HepG2 (cell line): Measurements from ENCODE around the gene HSF2BP. TPM values are rescaled to one million over a fixed set of nuclear protein-coding genes. Genes with fewer than 3 reads are reported as not detected.

Experiments
- CHD2 ChIP-seq: IDR thresholded peaks from 2 replicates; pipeline ENCODE4 v1.6.1; 2011; ENCODE audit warnings: low read depth, low read length, improper control_type of control experiment
- ETV5 ChIP-seq: IDR thresholded peaks from 2 replicates; pipeline ENCODE4 v1.6.1; 2018; ENCODE audit warnings: missing biosample characterization, missing genetic modification reagents, inconsistent platforms, borderline replicate concordance
- KAT8 ChIP-seq: IDR thresholded peaks from 2 replicates; pipeline ENCODE4 v1.6.1; 2016; ENCODE audit warnings: missing genetic modification reagents, missing compliant biosample characterization
- KLF12 ChIP-seq: sonication (generic); formaldehyde crosslinking; IDR thresholded peaks from 2 replicates; pipeline ENCODE4 v1.4.0; 2020; ENCODE audit warnings: missing genetic modification reagents, borderline replicate concordance
- MED1 ChIP-seq: sonication (generic); formaldehyde crosslinking; IDR thresholded peaks from 2 replicates; pipeline ENCODE4 v1.4.0; 2020; ENCODE audit warnings: missing genetic modification reagents
- SAP130 ChIP-seq: IDR thresholded peaks from 2 replicates; pipeline ENCODE4 v1.6.1; 2016; ENCODE audit warnings: low read depth
- TEAD2 ChIP-seq: sonication (generic); formaldehyde crosslinking; IDR thresholded peaks from 2 replicates; pipeline ENCODE4 v1.9.0; 2021; ENCODE audit warnings: missing genetic modification reagents
- ZNF263 ChIP-seq: sonication (generic); formaldehyde crosslinking; IDR thresholded peaks from 2 replicates; pipeline ENCODE4 v1.4.0; 2020; ENCODE audit warnings: missing genetic modification reagents
- ZNF264 ChIP-seq: sonication (generic); formaldehyde crosslinking; IDR thresholded peaks from 2 replicates; pipeline ENCODE4 v1.4.0; 2020; ENCODE audit warnings: missing genetic modification reagents
- ZNF331 ChIP-seq: sonication (generic); formaldehyde crosslinking; IDR thresholded peaks from 2 replicates; pipeline ENCODE4 v1.4.0; 2020; ENCODE audit warnings: missing genetic modification reagents
- ZNF556 ChIP-seq: sonication (generic); formaldehyde crosslinking; IDR thresholded peaks from 2 replicates; pipeline ENCODE4 v1.4.0; 2020; ENCODE audit warnings: mild to moderate bottlenecking, missing genetic modification reagents, borderline replicate concordance
- ZNF749 ChIP-seq: sonication (generic); formaldehyde crosslinking; IDR thresholded peaks from 2 replicates; pipeline ENCODE4 v1.8.0; 2022; ENCODE audit warnings: mild to moderate bottlenecking, missing genetic modification reagents, moderate library complexity, borderline replicate concordance
- polyA plus RNA-seq, 8 experiments: library from polyadenylated mRNA; depleted of rRNA in 3 of 8; stranded (reverse) in 7 of 8; unstranded in 1 of 8; fragments of >200 nt; fragmentation: Illumina TruSeq in 4 of 8; extraction: Trizol in 4 of 8; gene quantifications; 2 replicates each; pipeline versions ENCODE4 v1.2.1 to v1.2.3, GENCODE V29; 2011 to 2016; ENCODE audit warnings: low read depth in 4 of 8, missing spikeins in 1 of 8, mixed read lengths in 1 of 8; ENCODE audit not compliant: insufficient read depth in 1 of 8
- total RNA-seq, 5 experiments: library from RNA; depleted of rRNA; stranded (reverse); fragments of >200 nt; fragmentation: Illumina TruSeq; extraction: Trizol; gene quantifications; 2 replicates each; pipeline ENCODE4 v1.2.3, GENCODE V29; 2016; ENCODE audit warnings: low read depth in 1 of 5
- TF ChIP-seq, protein P1 (sequence below), 2 experiments: sonication (generic) in 1 of 2; formaldehyde crosslinking in 1 of 2; IDR thresholded peaks; 2 replicates each; pipeline versions ENCODE4 v1.4.0 to v1.6.1; 2018 to 2020; ENCODE audit warnings: missing genetic modification reagents in 2 of 2, borderline replicate concordance in 1 of 2, low read depth in 1 of 2, mild to moderate bottlenecking in 1 of 2, missing biosample characterization in 1 of 2
- TF ChIP-seq, protein P2 (sequence below): sonication (generic); formaldehyde crosslinking; IDR thresholded peaks from 2 replicates; pipeline ENCODE4 v1.4.0; 2020; ENCODE audit warnings: missing genetic modification reagents
- TF ChIP-seq, protein P3 (sequence below): sonication (generic); formaldehyde crosslinking; IDR thresholded peaks from 2 replicates; pipeline ENCODE4 v1.8.0; 2022; ENCODE audit warnings: mild to moderate bottlenecking, missing genetic modification reagents; ENCODE audit not compliant: insufficient replicate concordance
- TF ChIP-seq, protein P4 (sequence below): sonication (generic); formaldehyde crosslinking; IDR thresholded peaks from 2 replicates; pipeline ENCODE4 v1.4.0; 2020; ENCODE audit warnings: missing genetic modification reagents
- TF ChIP-seq, protein P5 (sequence below): sonication (generic); formaldehyde crosslinking; IDR thresholded peaks from 2 replicates; pipeline ENCODE4 v1.4.0; 2020; ENCODE audit warnings: missing genetic modification reagents

HSF2BP gene
- total and polyA plus RNA-seq, 2 of the 13 experiments (the other 11 are each of a cell fraction or from before 2014, with no cell fraction given) = 0.67 to 2.2 TPM

DNA sequence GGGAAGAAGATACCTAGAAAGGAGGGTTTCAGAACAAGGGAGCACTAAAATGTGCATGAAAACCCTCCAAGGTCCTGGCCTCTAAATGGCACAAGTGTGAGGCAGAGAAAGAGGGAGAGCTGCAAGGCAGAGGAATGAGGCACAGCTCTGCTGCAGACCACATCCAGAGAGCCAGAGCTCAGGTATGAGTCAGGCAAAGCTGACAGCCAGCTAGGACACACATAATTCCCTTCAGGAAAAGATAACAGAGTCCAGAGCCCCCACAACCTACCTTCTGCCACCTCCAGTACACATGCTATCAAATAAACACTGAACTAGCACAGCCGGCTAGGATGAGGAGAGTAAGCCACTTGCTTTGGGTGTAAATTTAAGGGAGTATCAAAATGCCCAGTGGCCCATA lies 62.2 kb downstream of the HSF2BP start (continued):
- TF ChIP-seq, protein P1, sequence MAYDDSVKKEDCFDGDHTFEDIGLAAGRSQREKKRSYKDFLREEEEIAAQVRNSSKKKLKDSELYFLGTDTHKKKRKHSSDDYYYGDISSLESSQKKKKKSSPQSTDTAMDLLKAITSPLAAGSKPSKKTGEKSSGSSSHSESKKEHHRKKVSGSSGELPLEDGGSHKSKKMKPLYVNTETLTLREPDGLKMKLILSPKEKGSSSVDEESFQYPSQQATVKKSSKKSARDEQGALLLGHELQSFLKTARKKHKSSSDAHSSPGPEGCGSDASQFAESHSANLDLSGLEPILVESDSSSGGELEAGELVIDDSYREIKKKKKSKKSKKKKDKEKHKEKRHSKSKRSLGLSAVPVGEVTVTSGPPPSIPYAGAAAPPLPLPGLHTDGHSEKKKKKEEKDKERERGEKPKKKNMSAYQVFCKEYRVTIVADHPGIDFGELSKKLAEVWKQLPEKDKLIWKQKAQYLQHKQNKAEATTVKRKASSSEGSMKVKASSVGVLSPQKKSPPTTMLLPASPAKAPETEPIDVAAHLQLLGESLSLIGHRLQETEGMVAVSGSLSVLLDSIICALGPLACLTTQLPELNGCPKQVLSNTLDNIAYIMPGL (CRISPR knock-in tag; IDR thresholded peaks at IDR 0.05; ENCODE audit: borderline replicate concordance in 1 of 2, low read depth in 1 of 2) = 0 out of 4 replicates have a peak, but pooled peaks of 1 of the 2 experiments have one; percentile 29
- TF ChIP-seq ZNF263 (no peak), ETV5 (CRISPR knock-in tag) (no peak), ZNF331 (CRISPR knock-in tag) (peak; percentile 16; the same call in 1 of the 2 replicates), ZNF749 (no peak), KLF12 (CRISPR knock-in tag) (no peak), SAP130 (peak; percentile 51; the same call in 1 of the 2 replicates), ZNF556 (CRISPR knock-in tag) (0 out of 2 replicates have a peak, but pooled peaks have one; percentile 29), KAT8 (no peak), TEAD2 (CRISPR knock-in tag) (no peak), CHD2 (no peak), ZNF264 (CRISPR knock-in tag) (0 out of 2 replicates have a peak, but pooled peaks have one; percentile 15), MED1 (CRISPR knock-in tag) (peak; percentile 53; the same call in 1 of the 2 replicates)
- TF ChIP-seq, protein P2, sequence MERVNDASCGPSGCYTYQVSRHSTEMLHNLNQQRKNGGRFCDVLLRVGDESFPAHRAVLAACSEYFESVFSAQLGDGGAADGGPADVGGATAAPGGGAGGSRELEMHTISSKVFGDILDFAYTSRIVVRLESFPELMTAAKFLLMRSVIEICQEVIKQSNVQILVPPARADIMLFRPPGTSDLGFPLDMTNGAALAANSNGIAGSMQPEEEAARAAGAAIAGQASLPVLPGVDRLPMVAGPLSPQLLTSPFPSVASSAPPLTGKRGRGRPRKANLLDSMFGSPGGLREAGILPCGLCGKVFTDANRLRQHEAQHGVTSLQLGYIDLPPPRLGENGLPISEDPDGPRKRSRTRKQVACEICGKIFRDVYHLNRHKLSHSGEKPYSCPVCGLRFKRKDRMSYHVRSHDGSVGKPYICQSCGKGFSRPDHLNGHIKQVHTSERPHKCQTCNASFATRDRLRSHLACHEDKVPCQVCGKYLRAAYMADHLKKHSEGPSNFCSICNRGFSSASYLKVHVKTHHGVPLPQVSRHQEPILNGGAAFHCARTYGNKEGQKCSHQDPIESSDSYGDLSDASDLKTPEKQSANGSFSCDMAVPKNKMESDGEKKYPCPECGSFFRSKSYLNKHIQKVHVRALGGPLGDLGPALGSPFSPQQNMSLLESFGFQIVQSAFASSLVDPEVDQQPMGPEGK = peak; percentile 65; the same call in 1 of the 2 replicates
- TF ChIP-seq, protein P3, sequence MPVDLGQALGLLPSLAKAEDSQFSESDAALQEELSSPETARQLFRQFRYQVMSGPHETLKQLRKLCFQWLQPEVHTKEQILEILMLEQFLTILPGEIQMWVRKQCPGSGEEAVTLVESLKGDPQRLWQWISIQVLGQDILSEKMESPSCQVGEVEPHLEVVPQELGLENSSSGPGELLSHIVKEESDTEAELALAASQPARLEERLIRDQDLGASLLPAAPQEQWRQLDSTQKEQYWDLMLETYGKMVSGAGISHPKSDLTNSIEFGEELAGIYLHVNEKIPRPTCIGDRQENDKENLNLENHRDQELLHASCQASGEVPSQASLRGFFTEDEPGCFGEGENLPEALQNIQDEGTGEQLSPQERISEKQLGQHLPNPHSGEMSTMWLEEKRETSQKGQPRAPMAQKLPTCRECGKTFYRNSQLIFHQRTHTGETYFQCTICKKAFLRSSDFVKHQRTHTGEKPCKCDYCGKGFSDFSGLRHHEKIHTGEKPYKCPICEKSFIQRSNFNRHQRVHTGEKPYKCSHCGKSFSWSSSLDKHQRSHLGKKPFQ (CRISPR knock-in tag) = no peak
- TF ChIP-seq, protein P4, sequence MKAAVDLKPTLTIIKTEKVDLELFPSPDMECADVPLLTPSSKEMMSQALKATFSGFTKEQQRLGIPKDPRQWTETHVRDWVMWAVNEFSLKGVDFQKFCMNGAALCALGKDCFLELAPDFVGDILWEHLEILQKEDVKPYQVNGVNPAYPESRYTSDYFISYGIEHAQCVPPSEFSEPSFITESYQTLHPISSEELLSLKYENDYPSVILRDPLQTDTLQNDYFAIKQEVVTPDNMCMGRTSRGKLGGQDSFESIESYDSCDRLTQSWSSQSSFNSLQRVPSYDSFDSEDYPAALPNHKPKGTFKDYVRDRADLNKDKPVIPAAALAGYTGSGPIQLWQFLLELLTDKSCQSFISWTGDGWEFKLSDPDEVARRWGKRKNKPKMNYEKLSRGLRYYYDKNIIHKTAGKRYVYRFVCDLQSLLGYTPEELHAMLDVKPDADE = no peak
- TF ChIP-seq, protein P5, sequence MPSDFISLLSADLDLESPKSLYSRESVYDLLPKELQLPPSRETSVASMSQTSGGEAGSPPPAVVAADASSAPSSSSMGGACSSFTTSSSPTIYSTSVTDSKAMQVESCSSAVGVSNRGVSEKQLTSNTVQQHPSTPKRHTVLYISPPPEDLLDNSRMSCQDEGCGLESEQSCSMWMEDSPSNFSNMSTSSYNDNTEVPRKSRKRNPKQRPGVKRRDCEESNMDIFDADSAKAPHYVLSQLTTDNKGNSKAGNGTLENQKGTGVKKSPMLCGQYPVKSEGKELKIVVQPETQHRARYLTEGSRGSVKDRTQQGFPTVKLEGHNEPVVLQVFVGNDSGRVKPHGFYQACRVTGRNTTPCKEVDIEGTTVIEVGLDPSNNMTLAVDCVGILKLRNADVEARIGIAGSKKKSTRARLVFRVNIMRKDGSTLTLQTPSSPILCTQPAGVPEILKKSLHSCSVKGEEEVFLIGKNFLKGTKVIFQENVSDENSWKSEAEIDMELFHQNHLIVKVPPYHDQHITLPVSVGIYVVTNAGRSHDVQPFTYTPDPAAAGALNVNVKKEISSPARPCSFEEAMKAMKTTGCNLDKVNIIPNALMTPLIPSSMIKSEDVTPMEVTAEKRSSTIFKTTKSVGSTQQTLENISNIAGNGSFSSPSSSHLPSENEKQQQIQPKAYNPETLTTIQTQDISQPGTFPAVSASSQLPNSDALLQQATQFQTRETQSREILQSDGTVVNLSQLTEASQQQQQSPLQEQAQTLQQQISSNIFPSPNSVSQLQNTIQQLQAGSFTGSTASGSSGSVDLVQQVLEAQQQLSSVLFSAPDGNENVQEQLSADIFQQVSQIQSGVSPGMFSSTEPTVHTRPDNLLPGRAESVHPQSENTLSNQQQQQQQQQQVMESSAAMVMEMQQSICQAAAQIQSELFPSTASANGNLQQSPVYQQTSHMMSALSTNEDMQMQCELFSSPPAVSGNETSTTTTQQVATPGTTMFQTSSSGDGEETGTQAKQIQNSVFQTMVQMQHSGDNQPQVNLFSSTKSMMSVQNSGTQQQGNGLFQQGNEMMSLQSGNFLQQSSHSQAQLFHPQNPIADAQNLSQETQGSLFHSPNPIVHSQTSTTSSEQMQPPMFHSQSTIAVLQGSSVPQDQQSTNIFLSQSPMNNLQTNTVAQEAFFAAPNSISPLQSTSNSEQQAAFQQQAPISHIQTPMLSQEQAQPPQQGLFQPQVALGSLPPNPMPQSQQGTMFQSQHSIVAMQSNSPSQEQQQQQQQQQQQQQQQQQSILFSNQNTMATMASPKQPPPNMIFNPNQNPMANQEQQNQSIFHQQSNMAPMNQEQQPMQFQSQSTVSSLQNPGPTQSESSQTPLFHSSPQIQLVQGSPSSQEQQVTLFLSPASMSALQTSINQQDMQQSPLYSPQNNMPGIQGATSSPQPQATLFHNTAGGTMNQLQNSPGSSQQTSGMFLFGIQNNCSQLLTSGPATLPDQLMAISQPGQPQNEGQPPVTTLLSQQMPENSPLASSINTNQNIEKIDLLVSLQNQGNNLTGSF (CRISPR knock-in tag) = no peak
